ENCODE measurements around the gene LRRC4C.
A peak's percentile ranks its signal among the peaks of the same experiment; 100 is the strongest.

The LRRC4C gene

DNA sequence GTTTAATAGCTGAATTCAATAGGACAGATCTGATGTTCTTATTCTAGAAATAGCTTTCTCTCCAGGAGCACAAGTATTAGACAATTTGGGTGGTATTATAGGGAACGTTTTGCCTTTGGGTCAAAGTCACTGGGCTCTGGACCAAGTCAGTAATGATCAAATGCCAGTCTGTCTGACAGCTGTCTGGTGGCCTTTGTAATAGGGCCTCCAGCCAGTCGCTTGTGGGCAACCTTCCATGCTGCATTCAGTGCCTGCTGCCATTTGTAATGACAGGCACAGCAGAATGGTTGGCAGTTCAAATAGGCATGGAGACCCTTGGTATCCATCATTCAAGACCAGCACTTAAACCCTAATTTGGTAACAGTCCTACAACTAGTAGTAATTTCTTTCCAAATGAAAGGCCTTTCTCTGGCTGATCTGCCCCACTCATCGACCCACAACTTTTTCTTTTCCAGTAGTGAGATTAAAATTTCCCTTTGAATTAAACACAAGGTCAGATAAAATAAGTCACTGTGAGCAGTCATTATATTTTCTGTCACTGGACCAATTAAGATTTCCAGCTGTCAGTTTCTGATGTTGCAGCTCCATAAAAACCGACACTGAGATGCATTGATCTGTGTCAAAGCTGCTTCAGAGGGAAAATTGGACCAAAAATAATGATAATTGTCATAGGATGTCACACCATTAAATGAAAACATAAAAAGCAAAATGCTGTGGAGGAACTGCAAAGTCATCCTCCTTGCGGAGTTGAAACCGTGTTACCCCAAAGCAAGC lies 1038.1 kb downstream of the LRRC4C start:
- DNase-seq: no peak

DNA sequence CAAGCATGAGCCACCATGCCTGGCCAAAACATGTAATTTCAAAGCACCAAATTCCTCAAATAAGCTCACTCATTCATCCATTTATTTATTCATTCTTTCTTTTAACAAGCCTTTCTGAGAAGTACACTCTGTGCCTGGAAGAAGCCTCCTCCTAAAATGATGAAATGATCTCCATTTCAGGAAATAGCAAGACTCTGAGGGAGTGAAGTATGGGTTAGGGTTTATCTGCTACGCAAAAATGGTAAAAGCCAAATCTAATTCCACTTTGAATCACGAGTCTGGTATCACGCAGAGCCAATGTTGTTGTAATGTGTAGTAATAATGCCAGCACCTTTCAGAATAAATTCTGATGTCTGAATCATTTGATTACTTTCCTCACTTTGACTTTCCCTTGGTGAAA lies 1041.8 kb downstream of the LRRC4C start:
- no peak for DNase-seq

DNA sequence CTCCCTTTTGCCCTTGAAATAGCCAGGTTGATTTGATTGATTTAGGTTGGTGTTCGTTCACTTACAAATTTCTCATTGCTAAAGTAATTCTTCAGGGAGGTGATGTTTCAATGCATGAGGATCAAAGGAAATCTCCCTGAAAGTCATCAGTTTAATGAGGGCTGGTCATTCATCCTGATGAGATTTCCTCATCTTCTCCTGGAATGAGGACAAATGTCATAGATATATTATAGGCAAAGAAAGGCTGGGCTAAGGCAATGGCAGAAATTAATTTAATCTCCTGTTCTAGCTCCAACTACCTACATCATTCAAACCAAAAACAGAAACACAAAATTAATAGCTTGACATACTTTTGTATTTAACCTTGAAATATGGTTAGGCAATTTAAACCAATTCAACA lies 1052.1 kb downstream of the LRRC4C start:
- no peak for DNase-seq

DNA sequence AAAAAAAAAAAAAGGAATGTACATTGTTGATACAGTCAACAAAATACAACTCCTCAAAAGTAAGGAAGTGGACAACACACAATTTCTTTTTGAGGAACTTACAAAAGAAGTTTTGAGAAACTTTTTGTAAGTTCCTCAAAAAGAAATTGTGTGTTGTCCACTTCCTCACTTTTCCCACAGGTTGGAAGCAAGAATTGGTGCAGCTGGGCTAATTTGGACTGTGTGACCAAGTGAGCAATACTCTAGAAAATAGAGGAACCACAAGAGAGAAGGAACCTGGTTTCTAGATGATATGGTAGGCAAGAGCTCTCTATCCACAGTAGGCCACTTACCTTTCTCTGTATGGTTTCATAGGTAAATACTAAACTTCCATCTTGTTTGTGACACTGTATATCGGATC lies 1053.8 kb downstream of the LRRC4C start:
- DNase-seq: no peak

- DNase-seq: no peak
These were observed 1056.1 kb downstream of the LRRC4C start for GRCh38 chr11:40403321-40403720.

- DNase-seq: no peak
These were observed 1058.2 kb downstream of the LRRC4C start for GRCh38 chr11:40401132-40401853.

GRCh38 chr11:40397141-40397540 lies 1062.3 kb downstream of the LRRC4C start:
- no peak for DNase-seq

- DNase-seq: no peak
These were observed 1065.9 kb downstream of the LRRC4C start for GRCh38 chr11:40393511-40393910.

DNA sequence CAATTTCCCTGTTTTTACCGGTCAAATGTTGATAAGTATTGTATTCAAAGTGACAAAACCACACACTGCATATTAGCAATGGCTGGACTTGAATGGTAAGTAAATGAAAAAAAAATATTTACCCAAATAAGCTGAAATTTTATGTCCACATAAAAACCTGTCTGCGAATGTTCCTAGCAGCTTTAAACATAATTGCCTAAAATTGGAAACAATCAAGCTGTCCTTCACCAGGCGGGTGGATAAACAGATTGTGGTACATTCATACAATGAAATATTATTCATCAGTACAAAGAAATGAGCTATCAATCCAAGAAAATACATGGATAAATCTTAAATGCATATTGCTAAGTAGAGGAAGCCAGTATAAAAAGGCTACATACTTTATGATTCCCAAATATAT lies 1067.8 kb downstream of the LRRC4C start:
- DNase-seq: no peak

- no peak for DNase-seq
These were observed 1071.2 kb downstream of the LRRC4C start for GRCh38 chr11:40388097-40388818.

DNA sequence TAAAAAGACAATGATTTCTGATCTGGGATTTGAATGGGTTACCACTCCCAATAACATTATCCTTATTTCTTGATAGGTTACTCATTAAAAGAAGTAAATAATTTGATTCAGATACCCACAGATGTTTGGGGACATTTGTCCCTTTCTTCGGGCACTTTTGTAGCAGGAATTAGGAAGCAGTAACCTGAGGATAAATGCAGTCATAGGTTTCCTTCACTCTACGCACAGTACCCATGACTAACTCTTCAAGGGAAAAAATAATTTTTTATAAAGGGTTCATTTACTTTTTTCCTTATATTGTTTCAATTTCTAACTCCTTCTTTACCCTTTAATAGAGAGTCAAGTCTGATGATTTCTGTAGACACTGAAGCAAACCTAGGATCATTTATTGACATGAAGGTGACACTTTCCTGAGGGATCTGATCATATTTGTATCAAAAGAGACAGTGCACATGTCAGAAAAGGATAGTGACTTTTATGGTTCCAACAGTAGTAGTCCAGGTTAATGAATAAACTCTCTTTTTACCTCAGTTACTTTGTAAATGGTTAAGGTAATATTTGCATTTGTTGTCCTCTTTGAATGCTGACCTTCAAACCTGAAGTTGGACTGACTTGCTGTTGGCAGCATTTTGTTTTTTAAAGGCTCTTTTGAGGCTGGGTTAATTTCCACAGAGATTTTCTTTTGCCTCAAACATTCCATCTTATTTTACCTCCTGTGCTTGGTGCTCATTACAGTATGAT lies 1072.0 kb downstream of the LRRC4C start:
- no peak for DNase-seq

- no peak for DNase-seq
These were observed 1074.5 kb downstream of the LRRC4C start for GRCh38 chr11:40384991-40385390.

DNA sequence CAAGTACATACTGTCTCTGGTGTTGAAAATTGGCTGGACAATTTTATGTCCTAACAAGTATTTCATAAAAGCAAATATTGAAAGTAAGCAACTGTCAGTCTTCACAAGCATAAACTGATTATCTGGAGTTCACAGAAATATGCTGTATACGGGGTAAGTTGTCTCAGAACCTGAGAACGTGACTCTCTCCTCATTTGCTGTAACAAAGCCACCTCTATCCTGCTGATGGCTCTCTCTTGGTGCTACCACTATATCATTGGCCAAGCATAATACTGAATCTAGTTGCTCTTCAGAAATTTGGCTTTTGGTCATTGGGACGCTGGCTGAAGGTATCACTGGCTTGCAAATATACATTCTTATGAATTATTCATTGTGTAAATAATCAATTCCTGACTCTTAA lies 1078.0 kb downstream of the LRRC4C start:
- DNase-seq: no peak

DNA sequence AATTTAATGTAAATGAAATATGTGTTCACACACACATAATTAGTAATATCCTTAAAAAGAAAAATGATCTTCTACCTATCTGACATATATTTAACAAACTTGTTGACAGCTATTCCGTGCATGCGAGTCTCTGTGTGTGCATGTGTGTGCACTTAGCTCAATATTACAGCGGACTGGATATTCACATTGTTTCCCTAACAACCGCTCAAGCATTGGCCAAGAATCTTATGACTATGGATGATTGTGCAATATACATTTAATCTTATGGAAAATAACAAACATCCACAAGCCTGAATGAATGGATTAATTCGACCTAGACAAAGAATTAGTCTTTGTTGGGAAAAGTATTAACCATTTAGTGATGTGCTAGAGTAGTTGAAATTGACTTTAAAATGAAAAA lies 1078.6 kb downstream of the LRRC4C start:
- no peak for DNase-seq

GRCh38 chr11:40376331-40376730 lies 1083.1 kb downstream of the LRRC4C start:
- DNase-seq: no peak

DNA sequence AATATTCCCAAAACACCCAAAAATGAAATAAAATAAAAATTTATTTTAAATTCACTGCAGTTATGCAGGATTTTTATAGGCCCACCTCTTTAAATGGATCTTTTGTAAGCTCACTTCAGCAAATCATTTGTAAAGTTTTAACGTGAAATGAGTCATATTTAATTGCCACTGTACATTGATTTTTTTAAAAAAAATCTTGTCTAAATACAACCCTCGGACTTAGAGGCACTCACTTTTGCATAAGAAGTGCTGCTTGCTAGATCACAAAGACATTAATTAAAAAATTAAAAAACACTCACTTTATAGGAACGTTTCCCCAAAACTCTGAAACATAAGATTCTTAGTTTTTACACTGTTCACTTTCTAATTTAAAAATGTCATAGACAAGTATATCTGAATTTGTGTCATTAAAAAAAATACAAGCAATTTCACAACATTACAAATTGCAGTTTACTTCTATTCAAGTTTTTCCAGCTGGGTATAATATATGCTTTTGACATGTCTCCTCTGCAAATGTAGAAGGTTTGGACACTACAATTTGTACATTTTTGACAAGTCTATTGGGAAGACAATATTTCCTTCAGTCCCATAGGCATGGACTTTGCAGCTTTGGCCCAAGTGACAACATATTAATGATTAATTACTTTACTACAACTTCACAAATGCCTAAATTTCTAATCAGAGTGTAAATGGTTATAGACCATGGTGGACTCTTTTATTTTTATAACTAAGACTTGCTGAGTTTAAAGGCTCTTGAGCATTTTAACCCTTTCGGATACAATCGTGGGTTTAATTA lies 1088.4 kb downstream of the LRRC4C start:
- DNase-seq: no peak

DNA sequence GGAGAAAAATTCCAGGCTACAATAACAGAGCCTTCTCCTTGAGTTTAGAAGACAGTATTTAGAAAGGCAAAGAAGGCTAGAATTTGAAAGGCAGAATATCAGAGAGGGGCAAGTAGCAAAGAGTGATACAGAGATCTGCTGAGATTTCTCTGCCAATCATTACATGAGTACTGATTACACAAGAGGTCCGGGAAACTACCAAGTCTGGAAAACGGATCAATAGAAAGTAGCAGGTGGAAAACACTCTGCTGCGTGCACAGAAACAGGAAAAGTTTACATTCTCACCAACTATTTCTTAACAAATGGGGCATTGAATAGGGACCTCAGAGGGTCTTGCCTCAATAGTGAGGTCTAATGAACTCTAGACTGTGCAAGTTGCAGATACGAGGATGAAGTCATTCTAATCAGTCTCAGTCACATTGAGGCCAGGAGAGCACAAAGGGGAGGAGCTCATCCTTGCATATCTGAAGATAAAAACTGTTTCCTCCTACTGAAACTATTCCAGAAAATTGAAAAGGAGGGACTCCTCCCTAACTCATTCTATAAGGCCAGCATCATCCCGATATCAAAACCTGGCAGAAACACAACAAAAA lies 1099.2 kb downstream of the LRRC4C start:
- DNase-seq: no peak

DNA sequence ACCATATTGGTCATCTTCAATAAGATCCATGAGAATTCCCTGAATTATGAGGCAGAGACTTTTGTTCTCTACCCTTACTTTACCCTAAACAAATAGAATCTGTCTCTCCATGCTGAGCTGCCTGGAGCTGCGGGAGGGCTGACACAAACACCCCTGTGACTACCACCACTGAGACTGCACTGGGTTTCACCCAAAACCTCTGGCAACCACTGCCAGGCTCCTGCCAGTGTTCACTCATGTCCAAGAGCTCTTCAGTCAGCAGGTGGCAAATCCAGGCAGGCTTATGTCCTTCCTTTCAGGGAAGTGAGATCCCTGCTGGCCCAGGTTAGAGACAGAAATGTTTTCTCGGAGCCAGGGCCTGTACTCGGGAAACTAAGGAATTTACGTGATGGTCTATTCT lies 1105.3 kb downstream of the LRRC4C start:
- DNase-seq: no peak

DNA sequence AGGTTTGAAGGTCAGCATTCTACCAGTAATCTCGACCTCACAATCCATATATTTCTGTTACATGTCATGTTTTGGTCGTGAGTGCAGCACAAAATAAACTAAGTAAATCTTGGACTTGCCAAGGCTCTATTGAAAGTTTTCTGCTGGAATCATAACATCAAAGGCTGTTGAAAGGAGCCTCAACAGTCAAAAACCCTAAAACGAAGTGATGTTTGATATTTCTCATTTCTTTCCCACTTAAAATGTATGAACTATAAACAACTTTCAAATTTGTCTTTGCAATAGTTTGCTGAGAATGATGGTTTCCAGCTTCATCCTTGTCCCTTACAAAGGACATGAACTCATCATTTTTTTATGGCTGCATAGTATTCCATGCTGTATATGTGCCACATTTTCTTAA lies 1118.5 kb downstream of the LRRC4C start:
- DNase-seq: no peak

GRCh38 chr11:40338739-40339138 lies 1120.7 kb downstream of the LRRC4C start:
- DNase-seq: peak; percentile 12

- DNase-seq: no peak
These were observed 1121.4 kb downstream of the LRRC4C start for GRCh38 chr11:40338062-40338461.

- no peak for DNase-seq
These were observed 1122.3 kb downstream of the LRRC4C start for GRCh38 chr11:40337118-40337517.
